Measurements from ENCODE around the gene SPAG17.
"Not testable (repeated sequence)": the region's sequence is repeated elsewhere in the genome, so short reads cannot be mapped to it uniquely, and the experiment has no call there.

SPAG17 gene

DNA sequence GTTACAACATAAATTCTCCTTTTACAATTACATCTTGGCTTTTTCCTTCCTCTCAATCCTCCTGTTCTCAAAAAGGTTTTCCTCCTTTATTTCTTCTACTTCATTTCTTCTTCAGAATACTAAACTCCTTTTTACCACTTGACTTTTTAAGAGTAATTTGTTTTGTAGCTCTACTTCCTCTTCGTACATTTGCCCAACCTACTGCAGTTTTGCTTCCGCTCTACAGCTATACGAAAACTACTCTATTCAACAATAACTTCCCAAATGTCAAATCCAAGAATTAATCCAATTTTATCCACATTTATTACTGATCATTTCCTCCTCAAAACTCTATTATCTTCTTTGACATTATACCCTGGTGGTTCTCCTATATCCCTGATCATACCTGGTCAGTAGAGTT is 259.0 kb downstream of the SPAG17 start (continued):
- TF ChIP-seq ZIC2 (tag by site-specific recombination; IDR thresholded peaks at IDR 0.05) (no peak), WT1 (tag by site-specific recombination; IDR thresholded peaks at IDR 0.05) (no peak), ZNF211 (tag by site-specific recombination; IDR thresholded peaks at IDR 0.05; ENCODE audit: low read depth) (no peak), ZNF2 (tag by site-specific recombination; IDR thresholded peaks at IDR 0.05) (no peak)
- TF ChIP-seq, protein P1, sequence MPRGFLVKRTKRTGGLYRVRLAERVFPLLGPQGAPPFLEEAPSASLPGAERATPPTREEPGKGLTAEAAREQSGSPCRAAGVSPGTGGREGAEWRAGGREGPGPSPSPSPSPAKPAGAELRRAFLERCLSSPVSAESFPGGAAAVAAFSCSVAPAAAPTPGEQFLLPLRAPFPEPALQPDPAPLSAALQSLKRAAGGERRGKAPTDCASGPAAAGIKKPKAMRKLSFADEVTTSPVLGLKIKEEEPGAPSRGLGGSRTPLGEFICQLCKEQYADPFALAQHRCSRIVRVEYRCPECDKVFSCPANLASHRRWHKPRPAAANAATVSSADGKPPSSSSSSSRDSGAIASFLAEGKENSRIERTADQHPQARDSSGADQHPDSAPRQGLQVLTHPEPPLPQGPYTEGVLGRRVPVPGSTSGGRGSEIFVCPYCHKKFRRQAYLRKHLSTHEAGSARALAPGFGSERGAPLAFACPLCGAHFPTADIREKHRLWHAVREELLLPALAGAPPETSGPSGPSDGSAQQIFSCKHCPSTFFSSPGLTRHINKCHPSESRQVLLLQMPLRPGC (tag by site-specific recombination; IDR thresholded peaks at IDR 0.05): no peak
- TF ChIP-seq, protein P2, sequence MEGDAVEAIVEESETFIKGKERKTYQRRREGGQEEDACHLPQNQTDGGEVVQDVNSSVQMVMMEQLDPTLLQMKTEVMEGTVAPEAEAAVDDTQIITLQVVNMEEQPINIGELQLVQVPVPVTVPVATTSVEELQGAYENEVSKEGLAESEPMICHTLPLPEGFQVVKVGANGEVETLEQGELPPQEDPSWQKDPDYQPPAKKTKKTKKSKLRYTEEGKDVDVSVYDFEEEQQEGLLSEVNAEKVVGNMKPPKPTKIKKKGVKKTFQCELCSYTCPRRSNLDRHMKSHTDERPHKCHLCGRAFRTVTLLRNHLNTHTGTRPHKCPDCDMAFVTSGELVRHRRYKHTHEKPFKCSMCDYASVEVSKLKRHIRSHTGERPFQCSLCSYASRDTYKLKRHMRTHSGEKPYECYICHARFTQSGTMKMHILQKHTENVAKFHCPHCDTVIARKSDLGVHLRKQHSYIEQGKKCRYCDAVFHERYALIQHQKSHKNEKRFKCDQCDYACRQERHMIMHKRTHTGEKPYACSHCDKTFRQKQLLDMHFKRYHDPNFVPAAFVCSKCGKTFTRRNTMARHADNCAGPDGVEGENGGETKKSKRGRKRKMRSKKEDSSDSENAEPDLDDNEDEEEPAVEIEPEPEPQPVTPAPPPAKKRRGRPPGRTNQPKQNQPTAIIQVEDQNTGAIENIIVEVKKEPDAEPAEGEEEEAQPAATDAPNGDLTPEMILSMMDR (tag by site-specific recombination; IDR thresholded peaks at IDR 0.05): no peak

GRCh38 chr1:117922717-117923116 is 262.3 kb downstream of the SPAG17 start:
- H3K27ac ChIP-seq (ENCODE audit: extremely low read depth, low read depth, low read length); H3K9me3 ChIP-seq (ENCODE audit: control insufficient read depth, insufficient read depth, low read depth, low read length); CTCF ChIA-PET; H3K4me1 ChIP-seq (ENCODE audit: control insufficient read depth, insufficient read depth, low read length); POLR2A ChIA-PET; H3K4me3 ChIP-seq (ENCODE audit: low read depth, low read length): not testable (repeated sequence)
- H3K36me3 ChIP-seq (ENCODE audit: control insufficient read depth in 2 of 2, insufficient read depth in 1 of 2, low read length in 2 of 2): peaks cover 20 to 26% of the 10 kb centered on the region in 2 experiments

DNA sequence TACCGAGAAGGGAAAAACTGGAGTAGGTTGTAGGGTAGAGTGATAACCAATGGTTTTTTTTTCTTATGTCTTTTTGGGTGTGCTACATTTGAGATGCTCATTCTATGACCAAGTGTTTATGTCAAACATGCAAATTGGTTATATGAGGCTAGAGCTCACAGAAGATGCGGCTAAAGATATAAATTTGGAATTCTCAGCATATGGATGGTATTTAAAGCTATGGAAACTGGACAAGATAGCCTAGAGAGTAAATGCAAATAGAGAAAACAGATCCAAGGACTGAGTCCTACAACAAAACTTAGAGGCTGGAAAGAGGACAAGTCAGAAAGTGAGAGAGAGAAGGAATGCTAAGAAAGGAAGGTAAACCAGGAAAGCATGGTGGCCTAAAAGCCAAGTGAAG is 263.0 kb downstream of the SPAG17 start:
- H3K9me3 ChIP-seq (ENCODE audit: control insufficient read depth, insufficient read depth, low read depth, low read length): no peaks in the 10 kb centered on the region
- CTCF ChIA-PET: interaction anchor here (0.7 kb wide), 1 partner anchor 9 kb away, joined by 5 read pairs; no protein-coding TSS in a partner anchor
- POLR2A ChIA-PET: no interaction called here

GRCh38 chr1:117919376-117919775 is 265.7 kb downstream of the SPAG17 start:
- CTCF ChIA-PET: no interaction called here
- Histone ChIP-seq H3K27ac (ENCODE audit: extremely low read depth, low read depth, low read length) (no peak overlapping the region), H3K36me3 (ENCODE audit: control insufficient read depth in 2 of 2, insufficient read depth in 1 of 2, low read length in 2 of 2) (peaks cover 26 to 56% of the 10 kb centered on the region in 2 experiments), H3K4me3 (ENCODE audit: low read depth, low read length) (no peak overlapping the region), H3K9me3 (ENCODE audit: control insufficient read depth, insufficient read depth, low read depth, low read length) (no peaks in the 10 kb centered on the region), H3K4me1 (ENCODE audit: control insufficient read depth, insufficient read depth, low read length) (no peaks in the 10 kb centered on the region)
- POLR2A ChIA-PET: no interaction called here
- TF ChIP-seq ZNF510 (tag by site-specific recombination; IDR thresholded peaks at IDR 0.05; ENCODE audit: insufficient replicate concordance): no peak
- no peak for TF ChIP-seq ZEB2 (tag by site-specific recombination; IDR thresholded peaks at IDR 0.05)
- no peak for TF ChIP-seq ZNF596 (tag by site-specific recombination; IDR thresholded peaks at IDR 0.05)

More for the DNA sequence above, 263.0 kb downstream of the SPAG17 start:
- TF ChIP-seq ZXDB (tag by site-specific recombination; IDR thresholded peaks at IDR 0.05): no peak
- TF ChIP-seq, protein P3, sequence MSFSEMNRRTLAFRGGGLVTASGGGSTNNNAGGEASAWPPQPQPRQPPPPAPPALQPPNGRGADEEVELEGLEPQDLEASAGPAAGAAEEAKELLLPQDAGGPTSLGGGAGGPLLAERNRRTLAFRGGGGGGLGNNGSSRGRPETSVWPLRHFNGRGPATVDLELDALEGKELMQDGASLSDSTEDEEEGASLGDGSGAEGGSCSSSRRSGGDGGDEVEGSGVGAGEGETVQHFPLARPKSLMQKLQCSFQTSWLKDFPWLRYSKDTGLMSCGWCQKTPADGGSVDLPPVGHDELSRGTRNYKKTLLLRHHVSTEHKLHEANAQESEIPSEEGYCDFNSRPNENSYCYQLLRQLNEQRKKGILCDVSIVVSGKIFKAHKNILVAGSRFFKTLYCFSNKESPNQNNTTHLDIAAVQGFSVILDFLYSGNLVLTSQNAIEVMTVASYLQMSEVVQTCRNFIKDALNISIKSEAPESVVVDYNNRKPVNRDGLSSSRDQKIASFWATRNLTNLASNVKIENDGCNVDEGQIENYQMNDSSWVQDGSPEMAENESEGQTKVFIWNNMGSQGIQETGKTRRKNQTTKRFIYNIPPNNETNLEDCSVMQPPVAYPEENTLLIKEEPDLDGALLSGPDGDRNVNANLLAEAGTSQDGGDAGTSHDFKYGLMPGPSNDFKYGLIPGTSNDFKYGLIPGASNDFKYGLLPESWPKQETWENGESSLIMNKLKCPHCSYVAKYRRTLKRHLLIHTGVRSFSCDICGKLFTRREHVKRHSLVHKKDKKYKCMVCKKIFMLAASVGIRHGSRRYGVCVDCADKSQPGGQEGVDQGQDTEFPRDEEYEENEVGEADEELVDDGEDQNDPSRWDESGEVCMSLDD (tag by site-specific recombination; IDR thresholded peaks at IDR 0.05): no peak
- TF ChIP-seq TCF7L2 (IDR thresholded peaks at IDR 0.05; ENCODE audit: borderline replicate concordance, low read depth, low read length): no peak
- no peak for TF ChIP-seq ZNF311 (tag by site-specific recombination; IDR thresholded peaks at IDR 0.05; ENCODE audit: borderline replicate concordance)
- no peak overlapping the region for H3K4me3 ChIP-seq (ENCODE audit: low read depth, low read length)
- no peaks in the 10 kb centered on the region for H3K4me1 ChIP-seq (ENCODE audit: control insufficient read depth, insufficient read depth, low read length)
- H3K27ac ChIP-seq (ENCODE audit: extremely low read depth, low read depth, low read length): no peak overlapping the region
- peaks cover 26 to 34% of the 10 kb centered on the region in 2 experiments for H3K36me3 ChIP-seq (ENCODE audit: control insufficient read depth in 2 of 2, insufficient read depth in 1 of 2, low read length in 2 of 2)
